ENCODE results near the gene POR.
A peak's percentile ranks its signal among the peaks of the same experiment; 100 is the strongest.
"Not testable (repeated sequence)": the region's sequence is repeated elsewhere in the genome, so short reads cannot be mapped to it uniquely, and the experiment has no call there.

Gene POR

GRCh38 chr7:75994388-75995051 is 79.6 kb downstream of the POR start, which contains the start of gene TMEM120A:
Gene TMEM120A (minus strand): TSS chr7:75994595. CDS start chr7:75994570, 25 bp downstream.
- peak within 1 kb of the TSS; percentile 54 for H3K9ac ChIP-seq (ENCODE audit: low read length)
- H3K27me3 ChIP-seq (ENCODE audit: control insufficient read depth, insufficient read depth, low read length), result no peaks in the 10 kb centered on the region
- H3K9me3 ChIP-seq (ENCODE audit: control insufficient read depth, low read depth, low read length), result no peaks in the 10 kb centered on the region
- H3K4me1 ChIP-seq (ENCODE audit: control insufficient read depth, low read depth, low read length), result peaks cover 13% of the 10 kb centered on the region
- H3K36me3 ChIP-seq (ENCODE audit: control insufficient read depth, low read depth, low read length), result no peaks in the 10 kb centered on the region
- peak within 1 kb of the TSS; percentile 65 for H3K4me3 ChIP-seq (ENCODE audit: low read length)
- H3K27ac ChIP-seq (ENCODE audit: low read length), result peak within 1 kb of the TSS; percentile 56

- Histone ChIP-seq H3K4me1 (ENCODE audit: control insufficient read depth, low read depth, low read length) (peaks cover 13% of the 10 kb centered on the region), H3K36me3 (ENCODE audit: control insufficient read depth, low read depth, low read length) (no peaks in the 10 kb centered on the region), H3K27me3 (ENCODE audit: control insufficient read depth, insufficient read depth, low read length) (no peaks in the 10 kb centered on the region), H3K4me3 (ENCODE audit: low read length) (peak overlapping the region; percentile 61), H3K27ac (ENCODE audit: low read length) (peak overlapping the region; percentile 56), H3K9me3 (ENCODE audit: control insufficient read depth, low read depth, low read length) (no peaks in the 10 kb centered on the region), H3K9ac (ENCODE audit: low read length) (peak overlapping the region; percentile 54)
These were observed 80.1 kb downstream of the POR start for GRCh38 chr7:75995052-75995471.

DNA sequence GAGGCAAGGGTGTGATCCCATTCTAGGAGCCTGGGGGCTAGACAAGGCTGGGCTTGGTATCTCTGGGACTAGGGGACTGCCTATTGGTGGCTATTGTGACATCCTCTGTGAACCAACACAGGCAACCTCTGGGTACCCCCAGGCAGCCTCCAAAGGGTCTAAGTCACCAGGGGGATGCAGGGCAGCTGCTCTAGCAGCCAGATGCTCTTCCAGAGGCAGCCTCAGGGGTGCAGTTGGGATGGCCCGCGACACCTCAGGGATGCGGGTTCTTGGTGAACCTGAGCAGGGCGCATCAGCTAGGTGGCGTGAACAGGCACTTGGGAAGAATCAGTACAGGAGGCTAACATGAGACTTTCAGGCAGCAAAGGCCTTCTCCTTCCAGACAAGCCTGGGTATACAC is 81.0 kb downstream of the POR start:
- Histone ChIP-seq H3K27ac (ENCODE audit: low read length) (no peak overlapping the region), H3K9me3 (ENCODE audit: control insufficient read depth, low read depth, low read length) (no peaks in the 10 kb centered on the region), H3K4me3 (ENCODE audit: low read length) (no peak overlapping the region), H3K36me3 (ENCODE audit: control insufficient read depth, low read depth, low read length) (no peaks in the 10 kb centered on the region), H3K4me1 (ENCODE audit: control insufficient read depth, low read depth, low read length) (peaks cover 13% of the 10 kb centered on the region), H3K9ac (ENCODE audit: low read length) (no peak overlapping the region), H3K27me3 (ENCODE audit: control insufficient read depth, insufficient read depth, low read length) (no peaks in the 10 kb centered on the region)

- H3K36me3 ChIP-seq (ENCODE audit: control insufficient read depth, low read depth, low read length), result no peaks in the 10 kb centered on the region
- peaks cover 13% of the 10 kb centered on the region for H3K4me1 ChIP-seq (ENCODE audit: control insufficient read depth, low read depth, low read length)
- no peak overlapping the region for H3K27ac ChIP-seq (ENCODE audit: low read length)
- no peaks in the 10 kb centered on the region for H3K27me3 ChIP-seq (ENCODE audit: control insufficient read depth, insufficient read depth, low read length)
- no peak overlapping the region for H3K4me3 ChIP-seq (ENCODE audit: low read length)
- H3K9ac ChIP-seq (ENCODE audit: low read length), result no peak overlapping the region
- H3K9me3 ChIP-seq (ENCODE audit: control insufficient read depth, low read depth, low read length), result no peaks in the 10 kb centered on the region
These were observed 81.5 kb downstream of the POR start for GRCh38 chr7:75996476-75996875.

GRCh38 chr7:75998038-75998437 is 83.1 kb downstream of the POR start:
- no peak overlapping the region for H3K4me3 ChIP-seq (ENCODE audit: low read length)
- no peak overlapping the region for H3K9ac ChIP-seq (ENCODE audit: low read length)
- no peaks in the 10 kb centered on the region for H3K9me3 ChIP-seq (ENCODE audit: control insufficient read depth, low read depth, low read length)
- H3K27me3 ChIP-seq (ENCODE audit: control insufficient read depth, insufficient read depth, low read length), result no peaks in the 10 kb centered on the region
- peaks cover 13% of the 10 kb centered on the region for H3K4me1 ChIP-seq (ENCODE audit: control insufficient read depth, low read depth, low read length)
- no peak overlapping the region for H3K27ac ChIP-seq (ENCODE audit: low read length)
- no peaks in the 10 kb centered on the region for H3K36me3 ChIP-seq (ENCODE audit: control insufficient read depth, low read depth, low read length)

GRCh38 chr7:76000566-76000965 is 85.6 kb downstream of the POR start:
- Histone ChIP-seq H3K27ac (ENCODE audit: low read length) (no peak overlapping the region), H3K9ac (ENCODE audit: low read length) (no peak overlapping the region), H3K36me3 (ENCODE audit: control insufficient read depth, low read depth, low read length) (no peaks in the 10 kb centered on the region), H3K4me1 (ENCODE audit: control insufficient read depth, low read depth, low read length) (no peaks in the 10 kb centered on the region), H3K4me3 (ENCODE audit: low read length) (no peak overlapping the region), H3K9me3 (ENCODE audit: control insufficient read depth, low read depth, low read length) (no peaks in the 10 kb centered on the region), H3K27me3 (ENCODE audit: control insufficient read depth, insufficient read depth, low read length) (no peaks in the 10 kb centered on the region)

GRCh38 chr7:76002139-76002538 is 87.2 kb downstream of the POR start:
- H3K36me3 ChIP-seq (ENCODE audit: control insufficient read depth, low read depth, low read length), result no peaks in the 10 kb centered on the region
- H3K9ac ChIP-seq (ENCODE audit: low read length), result no peak overlapping the region
- H3K9me3 ChIP-seq (ENCODE audit: control insufficient read depth, low read depth, low read length), result no peaks in the 10 kb centered on the region
- no peaks in the 10 kb centered on the region for H3K4me1 ChIP-seq (ENCODE audit: control insufficient read depth, low read depth, low read length)
- no peaks in the 10 kb centered on the region for H3K27me3 ChIP-seq (ENCODE audit: control insufficient read depth, insufficient read depth, low read length)
- no peak overlapping the region for H3K27ac ChIP-seq (ENCODE audit: low read length)
- no peak overlapping the region for H3K4me3 ChIP-seq (ENCODE audit: low read length)

GRCh38 chr7:76002822-76003221 is 87.9 kb downstream of the POR start:
- no peaks in the 10 kb centered on the region for H3K4me1 ChIP-seq (ENCODE audit: control insufficient read depth, low read depth, low read length)
- no peaks in the 10 kb centered on the region for H3K36me3 ChIP-seq (ENCODE audit: control insufficient read depth, low read depth, low read length)
- no peak overlapping the region for H3K9ac ChIP-seq (ENCODE audit: low read length)
- no peak overlapping the region for H3K4me3 ChIP-seq (ENCODE audit: low read length)
- no peaks in the 10 kb centered on the region for H3K27me3 ChIP-seq (ENCODE audit: control insufficient read depth, insufficient read depth, low read length)
- H3K27ac ChIP-seq (ENCODE audit: low read length), result no peak overlapping the region
- H3K9me3 ChIP-seq (ENCODE audit: control insufficient read depth, low read depth, low read length), result no peaks in the 10 kb centered on the region

DNA sequence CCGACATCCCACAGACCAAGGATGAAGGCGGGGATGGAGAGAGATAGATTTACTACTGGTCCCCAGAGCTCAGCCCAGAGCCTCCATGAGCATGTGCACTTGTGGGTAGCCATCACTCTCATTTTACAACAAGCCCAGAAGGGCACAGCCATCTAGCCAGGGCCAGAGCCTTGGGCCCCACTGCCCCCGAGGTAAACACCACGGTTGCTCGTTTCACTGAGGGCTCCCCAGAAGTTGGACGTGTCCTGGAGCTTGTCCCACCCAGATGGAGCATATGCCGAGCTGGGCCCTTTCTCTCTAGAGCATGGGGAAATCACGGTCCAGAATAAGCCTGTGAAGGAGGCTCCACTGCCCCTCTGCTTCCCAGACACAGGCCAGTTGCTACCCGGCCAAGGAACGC is 88.4 kb downstream of the POR start:
- H3K4me1 ChIP-seq (ENCODE audit: control insufficient read depth, low read depth, low read length), result no peaks in the 10 kb centered on the region
- H3K9me3 ChIP-seq (ENCODE audit: control insufficient read depth, low read depth, low read length), result no peaks in the 10 kb centered on the region
- no peak overlapping the region for H3K27ac ChIP-seq (ENCODE audit: low read length)
- H3K27me3 ChIP-seq (ENCODE audit: control insufficient read depth, insufficient read depth, low read length), result no peaks in the 10 kb centered on the region
- H3K36me3 ChIP-seq (ENCODE audit: control insufficient read depth, low read depth, low read length), result no peaks in the 10 kb centered on the region
- no peak overlapping the region for H3K4me3 ChIP-seq (ENCODE audit: low read length)
- H3K9ac ChIP-seq (ENCODE audit: low read length), result no peak overlapping the region

GRCh38 chr7:76005004-76005403 is 90.0 kb downstream of the POR start:
- H3K9me3 ChIP-seq (ENCODE audit: control insufficient read depth, low read depth, low read length); H3K27me3 ChIP-seq (ENCODE audit: control insufficient read depth, insufficient read depth, low read length); H3K4me3 ChIP-seq (ENCODE audit: low read length); H3K4me1 ChIP-seq (ENCODE audit: control insufficient read depth, low read depth, low read length); H3K36me3 ChIP-seq (ENCODE audit: control insufficient read depth, low read depth, low read length); H3K27ac ChIP-seq (ENCODE audit: low read length); H3K9ac ChIP-seq (ENCODE audit: low read length): not testable (repeated sequence)

GRCh38 chr7:76008156-76008687 is 93.3 kb downstream of the POR start:
- no peaks in the 10 kb centered on the region for H3K27me3 ChIP-seq (ENCODE audit: control insufficient read depth, insufficient read depth, low read length)
- no peaks in the 10 kb centered on the region for H3K4me1 ChIP-seq (ENCODE audit: control insufficient read depth, low read depth, low read length)
- H3K4me3 ChIP-seq (ENCODE audit: low read length), result no peak overlapping the region
- H3K9ac ChIP-seq (ENCODE audit: low read length), result no peak overlapping the region
- no peak overlapping the region for H3K27ac ChIP-seq (ENCODE audit: low read length)
- no peaks in the 10 kb centered on the region for H3K9me3 ChIP-seq (ENCODE audit: control insufficient read depth, low read depth, low read length)
- H3K36me3 ChIP-seq (ENCODE audit: control insufficient read depth, low read depth, low read length), result no peaks in the 10 kb centered on the region

All from iPS-18a (cell line).